NB4 (cell line): ENCODE measurements around the gene NTSR2.

Experiments used
- MYC ChIP-seq: IDR thresholded peaks from 2 replicates; pipeline ENCODE4 v1.6.1; 2011; ENCODE audit warnings: low read depth, low read length
- POLR2A ChIP-seq: IDR thresholded peaks from 2 replicates; pipeline ENCODE4 v1.6.1; 2011; ENCODE audit warnings: mild to moderate bottlenecking; ENCODE audit not compliant: insufficient read length; ENCODE audit errors: extremely low read depth
- TF ChIP-seq, protein P1 (sequence below): IDR thresholded peaks from one replicate; pipeline ENCODE4 v1.5.1; 2012; ENCODE audit warnings: low read depth, low read length

GRCh38 chr2:11679486-11680181 is 9.6 kb upstream of the NTSR2 start:
- TF ChIP-seq MYC (no peak), POLR2A (no peak)
- TF ChIP-seq, protein P1, sequence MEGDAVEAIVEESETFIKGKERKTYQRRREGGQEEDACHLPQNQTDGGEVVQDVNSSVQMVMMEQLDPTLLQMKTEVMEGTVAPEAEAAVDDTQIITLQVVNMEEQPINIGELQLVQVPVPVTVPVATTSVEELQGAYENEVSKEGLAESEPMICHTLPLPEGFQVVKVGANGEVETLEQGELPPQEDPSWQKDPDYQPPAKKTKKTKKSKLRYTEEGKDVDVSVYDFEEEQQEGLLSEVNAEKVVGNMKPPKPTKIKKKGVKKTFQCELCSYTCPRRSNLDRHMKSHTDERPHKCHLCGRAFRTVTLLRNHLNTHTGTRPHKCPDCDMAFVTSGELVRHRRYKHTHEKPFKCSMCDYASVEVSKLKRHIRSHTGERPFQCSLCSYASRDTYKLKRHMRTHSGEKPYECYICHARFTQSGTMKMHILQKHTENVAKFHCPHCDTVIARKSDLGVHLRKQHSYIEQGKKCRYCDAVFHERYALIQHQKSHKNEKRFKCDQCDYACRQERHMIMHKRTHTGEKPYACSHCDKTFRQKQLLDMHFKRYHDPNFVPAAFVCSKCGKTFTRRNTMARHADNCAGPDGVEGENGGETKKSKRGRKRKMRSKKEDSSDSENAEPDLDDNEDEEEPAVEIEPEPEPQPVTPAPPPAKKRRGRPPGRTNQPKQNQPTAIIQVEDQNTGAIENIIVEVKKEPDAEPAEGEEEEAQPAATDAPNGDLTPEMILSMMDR = no peak
